Activated B cell treated with CpG ODN at 0.5 μM for 24 hours (primary cell): ENCODE results near the gene CFAP97. TPM values are rescaled to one million over a fixed set of nuclear protein-coding genes. Genes with fewer than 3 reads are reported as not detected.
A peak's percentile ranks its signal among the peaks of the same experiment; 100 is the strongest.

Source experiments
- ATAC-seq: fragments of 200-7000 bp; cut with Tn5 transposase; one replicate; pipeline ENCODE4 v1.10.0; 2021; ENCODE audit warnings: low read depth, mild to moderate bottlenecking, moderate library complexity
- CTCF ChIA-PET: fragments of 350-600 bp; sonication (Branson Sonifier 250); formaldehyde crosslinking; loops from one replicate; lab custom pipeline; 2021; ENCODE audit warnings: antibody characterized with exemption; lab: Charles Lee
- POLR2A ChIA-PET: fragments of 350-600 bp; sonication (Branson Sonifier 250); formaldehyde crosslinking; loops from one replicate; lab custom pipeline; 2021; ENCODE audit warnings: antibody characterized with exemption; lab: Charles Lee
- DNase-seq: peaks from one replicate; pipeline ENCODE4 v3.0.0; 2022
- H3K27ac Mint-ChIP-seq: one replicate; pipeline ENCODE4 v1.8.0; 2020; ENCODE audit warnings: mixed read lengths
- H3K27me3 Mint-ChIP-seq: one replicate; pipeline ENCODE4 v1.8.0; 2021; ENCODE audit warnings: mixed read lengths
- H3K36me3 Mint-ChIP-seq: one replicate; pipeline ENCODE4 v1.8.0; 2021; ENCODE audit warnings: low read depth, mixed read lengths
- H3K4me1 Mint-ChIP-seq: one replicate; pipeline ENCODE4 v1.8.0; 2021; ENCODE audit warnings: mixed read lengths
- H3K4me3 Mint-ChIP-seq: one replicate; pipeline ENCODE4 v1.8.0; 2020; ENCODE audit warnings: mild to moderate bottlenecking, mixed read lengths
- H3K9me3 Mint-ChIP-seq: one replicate; pipeline ENCODE4 v1.8.0; 2020; ENCODE audit warnings: mixed read lengths
- CTCF ChIP-seq: fragments of 200-600 bp; IDR thresholded peaks from one replicate; pipeline ENCODE4 v1.8.0; 2022; ENCODE audit warnings: antibody characterized with exemption, mild to moderate bottlenecking
- intact Hi-C: fragments of 100-400 bp; cut with micrococcal nuclease; formaldehyde crosslinking; loops from one replicate; pipeline ENCODE4 v1.15.1; 2024
- total RNA-seq: library from RNA; stranded (reverse); gene quantifications from 2 replicates; pipeline ENCODE4 v1.2.3, GENCODE V29; 2022

The CFAP97 gene
- total RNA-seq, 1 donor from 2014 or later, result 44.1 TPM

GRCh38 chr4:185179488-185179887 is 24.3 kb downstream of the CFAP97 start:
- ATAC-seq, result no peak
- H3K4me3 Mint-ChIP-seq, result no peak overlapping the region
- ChIA-PET POLR2A (no interaction called here), CTCF (no interaction called here)
- no peak for TF ChIP-seq CTCF
- no peaks in the 10 kb centered on the region for H3K27me3 Mint-ChIP-seq
- no peaks in the 10 kb centered on the region for H3K4me1 Mint-ChIP-seq
- intact Hi-C loops, result no loop called here
- H3K27ac Mint-ChIP-seq, result no peak overlapping the region
- DNase-seq, result no peak
- peaks cover 17% of the 10 kb centered on the region for H3K36me3 Mint-ChIP-seq
- H3K9me3 Mint-ChIP-seq, result no peaks in the 10 kb centered on the region

- H3K36me3 Mint-ChIP-seq, result peaks cover 57% of the 10 kb centered on the region
- no peaks in the 10 kb centered on the region for H3K27me3 Mint-ChIP-seq
- ChIA-PET CTCF (interaction anchor here (1.2 kb wide), 1 partner anchor 12 kb away, joined by 3 read pairs; no protein-coding TSS in a partner anchor), POLR2A (interaction anchor here (0.6 to 0.8 kb wide), 2 partner anchors 633 to 1668 kb away, joined by 3 to 10 read pairs; no protein-coding TSS in a partner anchor)
- peak overlapping the region; percentile 0 for H3K4me3 Mint-ChIP-seq
- peak overlapping the region; percentile 30 for H3K27ac Mint-ChIP-seq
- peaks cover 16% of the 10 kb centered on the region for H3K4me1 Mint-ChIP-seq
- intact Hi-C loops, result no loop called here
- H3K9me3 Mint-ChIP-seq, result no peaks in the 10 kb centered on the region
- DNase-seq, result no peak
- TF ChIP-seq CTCF, result no peak
- ATAC-seq, result peak; percentile 42
These were observed 32.3 kb downstream of the CFAP97 start for GRCh38 chr4:185171373-185172071.

- no peak for DNase-seq
- Mint-ChIP-seq H3K27ac (no peak overlapping the region), H3K9me3 (no peaks in the 10 kb centered on the region), H3K36me3 (peaks cover 55% of the 10 kb centered on the region), H3K27me3 (no peaks in the 10 kb centered on the region), H3K4me3 (no peak overlapping the region), H3K4me1 (peaks cover 21% of the 10 kb centered on the region)
- ATAC-seq, result no peak
- intact Hi-C loops, result no loop called here
- TF ChIP-seq CTCF, result no peak
- ChIA-PET CTCF (no interaction called here), POLR2A (interaction anchor here (1.3 kb wide), 1 partner anchor 9 kb away, joined by 3 read pairs; no protein-coding TSS in a partner anchor)
These were observed 36.6 kb downstream of the CFAP97 start for GRCh38 chr4:185167234-185167633.

- ChIA-PET POLR2A (interaction anchor here (1.3 kb wide), 1 partner anchor 11 kb away, joined by 3 read pairs; no protein-coding TSS in a partner anchor), CTCF (no interaction called here)
- H3K36me3 Mint-ChIP-seq, result peaks cover 59% of the 10 kb centered on the region
- H3K9me3 Mint-ChIP-seq, result no peaks in the 10 kb centered on the region
- no peak for DNase-seq
- ATAC-seq, result no peak
- TF ChIP-seq CTCF, result no peak
- intact Hi-C loops, result no loop called here
- H3K27me3 Mint-ChIP-seq, result no peaks in the 10 kb centered on the region
- peaks cover 8% of the 10 kb centered on the region for H3K4me1 Mint-ChIP-seq
- no peak overlapping the region for H3K27ac Mint-ChIP-seq
- no peak overlapping the region for H3K4me3 Mint-ChIP-seq
These were observed 38.2 kb downstream of the CFAP97 start for GRCh38 chr4:185165605-185166063.

- H3K27me3 Mint-ChIP-seq, result no peaks in the 10 kb centered on the region
- no peaks in the 10 kb centered on the region for H3K4me1 Mint-ChIP-seq
- CTCF ChIA-PET, result interaction anchor here (1.4 to 1.5 kb wide), 2 partner anchors 17 to 34 kb away, joined by 3 to 4 read pairs; no protein-coding TSS in a partner anchor
- peaks cover 47% of the 10 kb centered on the region for H3K36me3 Mint-ChIP-seq
- ATAC-seq, result no peak
- no peaks in the 10 kb centered on the region for H3K9me3 Mint-ChIP-seq
- H3K27ac Mint-ChIP-seq, result no peak overlapping the region
- H3K4me3 Mint-ChIP-seq, result no peak overlapping the region
- no peak for DNase-seq
- intact Hi-C loops, result no loop called here
- POLR2A ChIA-PET, result no interaction called here
- TF ChIP-seq CTCF, result no peak
These were observed 52.5 kb downstream of the CFAP97 start for GRCh38 chr4:185151296-185151695.
